Activated CD8-positive, alpha-beta memory T cell treated with anti-CD3 and anti-CD28 coated beads, Interleukin-2, amount 50 U/mL, for 24 hours (primary cell): ENCODE data around the gene TARBP1.
"Not testable (repeated sequence)": the region's sequence is repeated elsewhere in the genome, so short reads cannot be mapped to it uniquely, and the experiment has no call there.

Experiments
- DNase-seq: peaks from one replicate; pipeline ENCODE4 v3.0.0-alpha.2; 2020; ENCODE audit errors: extremely low read depth

TARBP1 gene

GRCh38 chr1:234507089-234507488 lies 28.1 kb upstream of the TARBP1 start:
- DNase-seq, result no peak

- no peak for DNase-seq
Observed at GRCh38 chr1:234505769-234506102, 26.8 kb upstream of the TARBP1 start.

GRCh38 chr1:234504969-234505768 lies 26.2 kb upstream of the TARBP1 start:
- DNase-seq, result no peak

- not testable (repeated sequence) for DNase-seq
Observed at GRCh38 chr1:234504251-234504650, 25.3 kb upstream of the TARBP1 start.

- DNase-seq, result no peak
Observed at GRCh38 chr1:234503193-234504050, 24.4 kb upstream of the TARBP1 start.

- no peak for DNase-seq
Observed at GRCh38 chr1:234502785-234503184, 23.8 kb upstream of the TARBP1 start.

- no peak for DNase-seq
Observed at GRCh38 chr1:234500269-234500668, 21.3 kb upstream of the TARBP1 start.

- DNase-seq, result no peak
Observed at GRCh38 chr1:234499943-234500245, 20.9 kb upstream of the TARBP1 start.

GRCh38 chr1:234499119-234499942 lies 20.4 kb upstream of the TARBP1 start:
- DNase-seq, result peak; percentile 57

GRCh38 chr1:234498448-234499118 lies 19.6 kb upstream of the TARBP1 start:
- DNase-seq, result no peak

GRCh38 chr1:234497589-234497988 lies 18.6 kb upstream of the TARBP1 start:
- DNase-seq, result no peak

GRCh38 chr1:234495231-234495990 lies 16.4 kb upstream of the TARBP1 start:
- DNase-seq, result no peak

- DNase-seq, result no peak
Observed at GRCh38 chr1:234494049-234494448, 15.1 kb upstream of the TARBP1 start.

GRCh38 chr1:234490793-234491479 lies 12.0 kb upstream of the TARBP1 start:
- DNase-seq, result no peak

GRCh38 chr1:234489698-234490077 lies 10.7 kb upstream of the TARBP1 start:
- no peak for DNase-seq

- no peak for DNase-seq
Observed at GRCh38 chr1:234489007-234489697, 10.2 kb upstream of the TARBP1 start.

GRCh38 chr1:234488054-234489006 lies 9.4 kb upstream of the TARBP1 start:
- no peak for DNase-seq
